HEK293 (cell line): ENCODE data around the gene COL5A3.
A peak's percentile ranks its signal among the peaks of the same experiment; 100 is the strongest.

Experiments
- CTCF ChIA-PET: fragments of 350-600 bp; formaldehyde crosslinking; extraction: SDS; loops from one replicate; lab custom pipeline; 2021; ENCODE audit warnings: antibody characterized with exemption; lab: Yijun Ruan, JAX
- POLR2A ChIA-PET: fragments of 300-600 bp; formaldehyde crosslinking; extraction: SDS; loops from one replicate; lab custom pipeline; 2020; ENCODE audit warnings: antibody characterized with exemption, inconsistent platforms; lab: Yijun Ruan, JAX
- H3K27ac ChIP-seq: fragments of 200-500 bp; sonication (Bioruptor generic); 2 replicates; pipeline ENCODE4 v1.5.1; 2014; ENCODE audit warnings: low read depth, low read length, control low read depth, inconsistent platforms; ENCODE audit errors: extremely low read depth
- H3K36me3 ChIP-seq, 2 experiments: fragments of 200-500 bp in 1 of 2; sonication (Bioruptor generic) in 1 of 2; 1 replicate in 1 of 2; 2 replicates in 1 of 2; pipeline ENCODE4 v1.5.1; 2014 to 2017; ENCODE audit warnings: inconsistent platforms in 2 of 2, low read length in 2 of 2; ENCODE audit not compliant: control insufficient read depth in 2 of 2, insufficient read depth in 1 of 2
- H3K4me1 ChIP-seq: fragments of 200-500 bp; sonication (Bioruptor generic); 2 replicates; pipeline ENCODE4 v1.5.1; 2014; ENCODE audit warnings: mild to moderate bottlenecking, low read length, inconsistent platforms; ENCODE audit not compliant: control insufficient read depth, insufficient read depth
- H3K4me3 ChIP-seq: 2 replicates; pipeline ENCODE4 v1.5.1; 2011; ENCODE audit warnings: low read depth, mild to moderate bottlenecking, control low read depth, low read length, moderate library complexity
- H3K9me3 ChIP-seq: fragments of 200-500 bp; sonication (Bioruptor generic); 2 replicates; pipeline ENCODE4 v1.5.1; 2014; ENCODE audit warnings: low read depth, low read length, inconsistent platforms; ENCODE audit not compliant: control insufficient read depth, insufficient read depth
- ZBTB17 ChIP-seq: fragments of 450-650 bp; formaldehyde crosslinking; IDR thresholded peaks from 2 replicates; pipeline ENCODE4 v1.5.1; 2016; ENCODE audit warnings: missing biosample characterization, missing genetic modification characterization
- ZBTB7A ChIP-seq: fragments of 450-650 bp; formaldehyde crosslinking; IDR thresholded peaks from 2 replicates; pipeline ENCODE4 v1.5.1; 2016; ENCODE audit warnings: low read depth, missing biosample characterization, missing genetic modification characterization
- ZFP37 ChIP-seq: fragments of 450-650 bp; formaldehyde crosslinking; IDR thresholded peaks from 2 replicates; pipeline ENCODE4 v1.5.1; 2016; ENCODE audit warnings: missing biosample characterization, missing genetic modification characterization
- ZIC2 ChIP-seq: fragments of 450-650 bp; formaldehyde crosslinking; IDR thresholded peaks from 2 replicates; pipeline ENCODE4 v1.5.1; 2016; ENCODE audit warnings: missing biosample characterization, missing genetic modification characterization
- ZNF114 ChIP-seq: fragments of 450-650 bp; formaldehyde crosslinking; IDR thresholded peaks from 2 replicates; pipeline ENCODE4 v1.5.0; 2017; ENCODE audit warnings: missing biosample characterization, missing genetic modification characterization
- ZNF155 ChIP-seq: fragments of 450-650 bp; formaldehyde crosslinking; IDR thresholded peaks from 2 replicates; pipeline ENCODE4 v1.5.1; 2016; ENCODE audit warnings: missing biosample characterization, missing genetic modification characterization
- ZNF394 ChIP-seq: fragments of 450-650 bp; formaldehyde crosslinking; IDR thresholded peaks from 2 replicates; pipeline ENCODE4 v1.5.1; 2016; ENCODE audit warnings: missing biosample characterization, missing genetic modification characterization, mild to moderate bottlenecking, moderate library complexity, borderline replicate concordance
- ZNF48 ChIP-seq: fragments of 450-650 bp; formaldehyde crosslinking; IDR thresholded peaks from 2 replicates; pipeline ENCODE4 v1.5.1; 2016; ENCODE audit warnings: missing biosample characterization, missing genetic modification characterization
- ZNF501 ChIP-seq: fragments of 450-650 bp; formaldehyde crosslinking; IDR thresholded peaks from 2 replicates; pipeline ENCODE4 v1.5.1; 2016; ENCODE audit warnings: missing biosample characterization, missing genetic modification characterization
- ZNF510 ChIP-seq: fragments of 450-650 bp; formaldehyde crosslinking; IDR thresholded peaks from 2 replicates; pipeline ENCODE4 v1.5.1; 2018; ENCODE audit warnings: mild to moderate bottlenecking, missing genetic modification characterization, missing biosample characterization; ENCODE audit not compliant: insufficient replicate concordance
- ZNF521 ChIP-seq: fragments of 450-650 bp; formaldehyde crosslinking; IDR thresholded peaks from 2 replicates; pipeline ENCODE4 v1.5.1; 2017; ENCODE audit warnings: missing biosample characterization, mild to moderate bottlenecking, missing genetic modification characterization
- ZNF529 ChIP-seq: fragments of 450-650 bp; formaldehyde crosslinking; IDR thresholded peaks from 2 replicates; pipeline ENCODE4 v1.5.1; 2017; ENCODE audit warnings: missing genetic modification characterization, missing biosample characterization; ENCODE audit not compliant: insufficient replicate concordance
- ZNF530 ChIP-seq: fragments of 450-650 bp; formaldehyde crosslinking; IDR thresholded peaks from 2 replicates; pipeline ENCODE4 v1.5.1; 2016; ENCODE audit warnings: low read depth, missing biosample characterization, missing genetic modification characterization
- ZNF585B ChIP-seq: fragments of 450-650 bp; formaldehyde crosslinking; IDR thresholded peaks from 2 replicates; pipeline ENCODE4 v1.5.1; 2016; ENCODE audit warnings: missing biosample characterization, missing genetic modification characterization
- ZNF670 ChIP-seq: fragments of 450-650 bp; formaldehyde crosslinking; IDR thresholded peaks from 2 replicates; pipeline ENCODE4 v1.5.1; 2016; ENCODE audit warnings: missing biosample characterization, missing genetic modification characterization, low read depth
- ZNF677 ChIP-seq: fragments of 450-650 bp; IDR thresholded peaks from 2 replicates; pipeline ENCODE4 v1.5.0; 2018; ENCODE audit warnings: missing biosample characterization, mild to moderate bottlenecking, missing genetic modification characterization, moderate library complexity
- ZNF785 ChIP-seq: fragments of 450-650 bp; formaldehyde crosslinking; IDR thresholded peaks from 2 replicates; pipeline ENCODE4 v1.5.1; 2016; ENCODE audit warnings: missing biosample characterization, missing genetic modification characterization
- TF ChIP-seq, protein P1 (sequence below): fragments of 450-650 bp; formaldehyde crosslinking; IDR thresholded peaks from 2 replicates; pipeline ENCODE4 v1.5.1; 2016; ENCODE audit warnings: missing biosample characterization, missing genetic modification characterization, borderline replicate concordance
- TF ChIP-seq, protein P2 (sequence below): fragments of 450-650 bp; formaldehyde crosslinking; IDR thresholded peaks from 2 replicates; pipeline ENCODE4 v1.5.1; 2016; ENCODE audit warnings: missing biosample characterization, missing genetic modification characterization, low read depth
- TF ChIP-seq, protein P3 (sequence below): fragments of 450-650 bp; formaldehyde crosslinking; IDR thresholded peaks from 2 replicates; pipeline ENCODE4 v1.5.1; 2016; ENCODE audit warnings: missing biosample characterization, missing genetic modification characterization

Gene COL5A3

DNA sequence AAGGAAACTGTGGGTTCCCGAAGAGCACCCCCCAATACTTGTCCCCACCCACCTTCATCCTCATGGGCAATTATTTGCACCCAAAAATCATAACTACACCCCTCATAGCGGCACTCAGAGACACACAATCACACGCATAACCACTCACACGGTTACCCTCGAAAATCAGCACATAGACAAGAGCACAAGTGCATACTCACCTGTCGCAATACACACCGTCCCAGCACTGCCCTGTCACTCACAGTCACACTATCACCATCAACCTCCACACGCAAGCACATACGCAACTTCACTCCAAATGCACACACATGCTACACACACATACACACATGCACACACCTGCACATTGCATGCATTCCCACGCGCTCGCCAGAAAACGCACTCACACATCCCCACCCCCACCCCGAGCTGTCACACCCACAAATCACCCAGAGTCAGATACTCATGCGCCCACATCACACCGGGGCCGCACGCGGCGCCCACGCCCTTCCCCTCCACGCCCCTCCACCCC is 535 bp downstream of the COL5A3 start (continued):
- TF ChIP-seq ZNF48 (tag by site-specific recombination) (no peak), ZNF677 (tag by site-specific recombination) (no peak), ZBTB7A (tag by site-specific recombination) (peak; percentile 74), ZNF530 (tag by site-specific recombination) (no peak), ZNF670 (tag by site-specific recombination) (no peak), ZNF501 (tag by site-specific recombination) (no peak), ZNF529 (tag by site-specific recombination) (no peak), ZNF155 (tag by site-specific recombination) (no peak), ZNF510 (no peak), ZIC2 (no peak), ZNF585B (no peak), ZNF785 (tag by site-specific recombination) (peak; percentile 80; the same call in 1 of the 2 replicates)
- TF ChIP-seq, protein P1, sequence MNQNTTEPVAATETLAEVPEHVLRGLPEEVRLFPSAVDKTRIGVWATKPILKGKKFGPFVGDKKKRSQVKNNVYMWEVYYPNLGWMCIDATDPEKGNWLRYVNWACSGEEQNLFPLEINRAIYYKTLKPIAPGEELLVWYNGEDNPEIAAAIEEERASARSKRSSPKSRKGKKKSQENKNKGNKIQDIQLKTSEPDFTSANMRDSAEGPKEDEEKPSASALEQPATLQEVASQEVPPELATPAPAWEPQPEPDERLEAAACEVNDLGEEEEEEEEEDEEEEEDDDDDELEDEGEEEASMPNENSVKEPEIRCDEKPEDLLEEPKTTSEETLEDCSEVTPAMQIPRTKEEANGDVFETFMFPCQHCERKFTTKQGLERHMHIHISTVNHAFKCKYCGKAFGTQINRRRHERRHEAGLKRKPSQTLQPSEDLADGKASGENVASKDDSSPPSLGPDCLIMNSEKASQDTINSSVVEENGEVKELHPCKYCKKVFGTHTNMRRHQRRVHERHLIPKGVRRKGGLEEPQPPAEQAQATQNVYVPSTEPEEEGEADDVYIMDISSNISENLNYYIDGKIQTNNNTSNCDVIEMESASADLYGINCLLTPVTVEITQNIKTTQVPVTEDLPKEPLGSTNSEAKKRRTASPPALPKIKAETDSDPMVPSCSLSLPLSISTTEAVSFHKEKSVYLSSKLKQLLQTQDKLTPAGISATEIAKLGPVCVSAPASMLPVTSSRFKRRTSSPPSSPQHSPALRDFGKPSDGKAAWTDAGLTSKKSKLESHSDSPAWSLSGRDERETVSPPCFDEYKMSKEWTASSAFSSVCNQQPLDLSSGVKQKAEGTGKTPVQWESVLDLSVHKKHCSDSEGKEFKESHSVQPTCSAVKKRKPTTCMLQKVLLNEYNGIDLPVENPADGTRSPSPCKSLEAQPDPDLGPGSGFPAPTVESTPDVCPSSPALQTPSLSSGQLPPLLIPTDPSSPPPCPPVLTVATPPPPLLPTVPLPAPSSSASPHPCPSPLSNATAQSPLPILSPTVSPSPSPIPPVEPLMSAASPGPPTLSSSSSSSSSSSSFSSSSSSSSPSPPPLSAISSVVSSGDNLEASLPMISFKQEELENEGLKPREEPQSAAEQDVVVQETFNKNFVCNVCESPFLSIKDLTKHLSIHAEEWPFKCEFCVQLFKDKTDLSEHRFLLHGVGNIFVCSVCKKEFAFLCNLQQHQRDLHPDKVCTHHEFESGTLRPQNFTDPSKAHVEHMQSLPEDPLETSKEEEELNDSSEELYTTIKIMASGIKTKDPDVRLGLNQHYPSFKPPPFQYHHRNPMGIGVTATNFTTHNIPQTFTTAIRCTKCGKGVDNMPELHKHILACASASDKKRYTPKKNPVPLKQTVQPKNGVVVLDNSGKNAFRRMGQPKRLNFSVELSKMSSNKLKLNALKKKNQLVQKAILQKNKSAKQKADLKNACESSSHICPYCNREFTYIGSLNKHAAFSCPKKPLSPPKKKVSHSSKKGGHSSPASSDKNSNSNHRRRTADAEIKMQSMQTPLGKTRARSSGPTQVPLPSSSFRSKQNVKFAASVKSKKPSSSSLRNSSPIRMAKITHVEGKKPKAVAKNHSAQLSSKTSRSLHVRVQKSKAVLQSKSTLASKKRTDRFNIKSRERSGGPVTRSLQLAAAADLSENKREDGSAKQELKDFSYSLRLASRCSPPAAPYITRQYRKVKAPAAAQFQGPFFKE (tag by site-specific recombination) = peak; percentile 86; the same call in 1 of the 2 replicates
- TF ChIP-seq, all 188 proteins: peak for 40

DNA sequence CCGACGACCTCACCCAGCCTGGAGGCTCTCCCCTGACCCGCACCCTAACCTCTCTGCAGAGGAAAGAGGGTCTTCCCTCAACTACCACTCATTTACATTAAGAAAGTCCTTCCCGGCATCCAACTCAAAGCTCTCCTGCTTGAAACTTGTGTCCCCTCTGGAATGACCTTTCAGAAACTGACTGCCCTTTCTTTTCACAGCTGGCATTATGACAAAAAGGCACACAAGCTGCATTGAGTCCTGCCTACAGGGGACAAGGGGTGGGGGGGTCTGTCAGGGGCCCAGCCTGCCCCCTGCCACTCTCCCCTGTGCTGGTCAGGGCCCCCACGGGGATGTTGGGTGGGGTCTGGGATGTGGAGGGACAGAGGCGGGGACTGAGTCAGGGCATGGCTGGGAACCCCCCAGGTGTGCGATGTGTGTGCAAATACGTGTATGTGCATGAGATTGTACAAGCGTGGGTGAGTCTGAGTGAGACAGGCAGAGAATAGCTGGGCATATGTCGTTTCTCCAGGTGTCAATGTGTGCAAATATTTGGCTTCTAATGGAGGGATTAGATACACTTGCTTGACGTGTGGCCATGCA is 2.0 kb downstream of the COL5A3 start:
- Histone ChIP-seq H3K27ac (no peak overlapping the region), H3K36me3 (no peaks in the 10 kb centered on the region), H3K4me1 (peaks cover 7% of the 10 kb centered on the region; the same call in 1 of the 2 replicates), H3K4me3 (no peak overlapping the region), H3K9me3 (no peaks in the 10 kb centered on the region)
- POLR2A ChIA-PET = interaction anchor here (0.9 to 1.1 kb wide), 2 partner anchors 8 to 19 kb away, joined by 3 to 5 read pairs; no protein-coding TSS in a partner anchor
- CTCF ChIA-PET = interaction anchor here (0.5 to 1.5 kb wide), 5 partner anchors 8 to 135 kb away, joined by 3 to 10 read pairs (median 3); no protein-coding TSS in a partner anchor
- no peak for TF ChIP-seq ZFP37 (tag by site-specific recombination)
- TF ChIP-seq ZNF521 (tag by site-specific recombination) = no peak
- TF ChIP-seq ZBTB17 = no peak
- TF ChIP-seq, protein P2, sequence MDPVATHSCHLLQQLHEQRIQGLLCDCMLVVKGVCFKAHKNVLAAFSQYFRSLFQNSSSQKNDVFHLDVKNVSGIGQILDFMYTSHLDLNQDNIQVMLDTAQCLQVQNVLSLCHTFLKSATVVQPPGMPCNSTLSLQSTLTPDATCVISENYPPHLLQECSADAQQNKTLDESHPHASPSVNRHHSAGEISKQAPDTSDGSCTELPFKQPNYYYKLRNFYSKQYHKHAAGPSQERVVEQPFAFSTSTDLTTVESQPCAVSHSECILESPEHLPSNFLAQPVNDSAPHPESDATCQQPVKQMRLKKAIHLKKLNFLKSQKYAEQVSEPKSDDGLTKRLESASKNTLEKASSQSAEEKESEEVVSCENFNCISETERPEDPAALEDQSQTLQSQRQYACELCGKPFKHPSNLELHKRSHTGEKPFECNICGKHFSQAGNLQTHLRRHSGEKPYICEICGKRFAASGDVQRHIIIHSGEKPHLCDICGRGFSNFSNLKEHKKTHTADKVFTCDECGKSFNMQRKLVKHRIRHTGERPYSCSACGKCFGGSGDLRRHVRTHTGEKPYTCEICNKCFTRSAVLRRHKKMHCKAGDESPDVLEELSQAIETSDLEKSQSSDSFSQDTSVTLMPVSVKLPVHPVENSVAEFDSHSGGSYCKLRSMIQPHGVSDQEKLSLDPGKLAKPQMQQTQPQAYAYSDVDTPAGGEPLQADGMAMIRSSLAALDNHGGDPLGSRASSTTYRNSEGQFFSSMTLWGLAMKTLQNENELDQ (tag by site-specific recombination) = no peak
- TF ChIP-seq ZNF394 = no peak
- no peak for TF ChIP-seq ZNF114 (tag by site-specific recombination)
- TF ChIP-seq, protein P1 (tag by site-specific recombination) = no peak
- TF ChIP-seq, protein P3, sequence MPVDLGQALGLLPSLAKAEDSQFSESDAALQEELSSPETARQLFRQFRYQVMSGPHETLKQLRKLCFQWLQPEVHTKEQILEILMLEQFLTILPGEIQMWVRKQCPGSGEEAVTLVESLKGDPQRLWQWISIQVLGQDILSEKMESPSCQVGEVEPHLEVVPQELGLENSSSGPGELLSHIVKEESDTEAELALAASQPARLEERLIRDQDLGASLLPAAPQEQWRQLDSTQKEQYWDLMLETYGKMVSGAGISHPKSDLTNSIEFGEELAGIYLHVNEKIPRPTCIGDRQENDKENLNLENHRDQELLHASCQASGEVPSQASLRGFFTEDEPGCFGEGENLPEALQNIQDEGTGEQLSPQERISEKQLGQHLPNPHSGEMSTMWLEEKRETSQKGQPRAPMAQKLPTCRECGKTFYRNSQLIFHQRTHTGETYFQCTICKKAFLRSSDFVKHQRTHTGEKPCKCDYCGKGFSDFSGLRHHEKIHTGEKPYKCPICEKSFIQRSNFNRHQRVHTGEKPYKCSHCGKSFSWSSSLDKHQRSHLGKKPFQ (tag by site-specific recombination) = no peak
